ENCODE results near the gene TAAR5. TPM values are rescaled to one million over a fixed set of nuclear protein-coding genes. Genes with fewer than 3 reads are reported as not detected.

Gene TAAR5
- polyA plus RNA-seq, 1 donor from 2014 or later, result not detected

GRCh38 chr6:132590362-132590761 lies 821 bp upstream of the TAAR5 start:
- Histone ChIP-seq H3K9me2 (ENCODE audit: insufficient read depth, low read length) (no peaks in the 10 kb centered on the region), H3F3A (ENCODE audit: insufficient read depth, low read length, poor library complexity, severe bottlenecking) (no peaks in the 10 kb centered on the region), H3K9ac (ENCODE audit: low read length) (no peak overlapping the region), H3K27me3 (ENCODE audit: insufficient read depth, low read depth, low read length) (no peaks in the 10 kb centered on the region), H2AFZ (ENCODE audit: low read depth, low read length) (no peak overlapping the region), H3K36me3 (ENCODE audit: insufficient read depth, low read length) (no peaks in the 10 kb centered on the region), H3K79me2 (replicated peaks; ENCODE audit: insufficient read depth, low read length) (no peaks in the 10 kb centered on the region), H4K20me1 (ENCODE audit: insufficient read depth) (no peaks in the 10 kb centered on the region), H3K9me3 (ENCODE audit: low read length) (no peaks in the 10 kb centered on the region), H3K4me3 (ENCODE audit: low read length) (no peak overlapping the region), H3K4me2 (ENCODE audit: low read length) (no peak overlapping the region), H3K27ac (ENCODE audit: low read length) (no peak overlapping the region)
- TF ChIP-seq, protein P1, sequence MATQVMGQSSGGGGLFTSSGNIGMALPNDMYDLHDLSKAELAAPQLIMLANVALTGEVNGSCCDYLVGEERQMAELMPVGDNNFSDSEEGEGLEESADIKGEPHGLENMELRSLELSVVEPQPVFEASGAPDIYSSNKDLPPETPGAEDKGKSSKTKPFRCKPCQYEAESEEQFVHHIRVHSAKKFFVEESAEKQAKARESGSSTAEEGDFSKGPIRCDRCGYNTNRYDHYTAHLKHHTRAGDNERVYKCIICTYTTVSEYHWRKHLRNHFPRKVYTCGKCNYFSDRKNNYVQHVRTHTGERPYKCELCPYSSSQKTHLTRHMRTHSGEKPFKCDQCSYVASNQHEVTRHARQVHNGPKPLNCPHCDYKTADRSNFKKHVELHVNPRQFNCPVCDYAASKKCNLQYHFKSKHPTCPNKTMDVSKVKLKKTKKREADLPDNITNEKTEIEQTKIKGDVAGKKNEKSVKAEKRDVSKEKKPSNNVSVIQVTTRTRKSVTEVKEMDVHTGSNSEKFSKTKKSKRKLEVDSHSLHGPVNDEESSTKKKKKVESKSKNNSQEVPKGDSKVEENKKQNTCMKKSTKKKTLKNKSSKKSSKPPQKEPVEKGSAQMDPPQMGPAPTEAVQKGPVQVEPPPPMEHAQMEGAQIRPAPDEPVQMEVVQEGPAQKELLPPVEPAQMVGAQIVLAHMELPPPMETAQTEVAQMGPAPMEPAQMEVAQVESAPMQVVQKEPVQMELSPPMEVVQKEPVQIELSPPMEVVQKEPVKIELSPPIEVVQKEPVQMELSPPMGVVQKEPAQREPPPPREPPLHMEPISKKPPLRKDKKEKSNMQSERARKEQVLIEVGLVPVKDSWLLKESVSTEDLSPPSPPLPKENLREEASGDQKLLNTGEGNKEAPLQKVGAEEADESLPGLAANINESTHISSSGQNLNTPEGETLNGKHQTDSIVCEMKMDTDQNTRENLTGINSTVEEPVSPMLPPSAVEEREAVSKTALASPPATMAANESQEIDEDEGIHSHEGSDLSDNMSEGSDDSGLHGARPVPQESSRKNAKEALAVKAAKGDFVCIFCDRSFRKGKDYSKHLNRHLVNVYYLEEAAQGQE (IDR thresholded peaks at IDR 0.05; ENCODE audit: borderline replicate concordance), result no peak
- TF ChIP-seq TAF1 (IDR thresholded peaks at IDR 0.05; ENCODE audit: low read depth), result no peak

GRCh38 chr6:132587424-132587823 lies 2.1 kb downstream of the TAAR5 start:
- H2AFZ ChIP-seq (ENCODE audit: low read depth, low read length), result no peak overlapping the region
- H3F3A ChIP-seq (ENCODE audit: insufficient read depth, low read length, poor library complexity, severe bottlenecking), result no peaks in the 10 kb centered on the region
- TF ChIP-seq EP300 (conservative IDR thresholded peaks at IDR 0.05; ENCODE audit: poor library complexity, severe bottlenecking), result no peak
- TF ChIP-seq POLR2AphosphoS5 (IDR thresholded peaks at IDR 0.05), result no peak
- TF ChIP-seq, protein P1 (IDR thresholded peaks at IDR 0.05; ENCODE audit: borderline replicate concordance), result no peak
- no peak for TF ChIP-seq SMC3 (conservative IDR thresholded peaks at IDR 0.05; ENCODE audit: poor library complexity)
- TF ChIP-seq TAF1 (IDR thresholded peaks at IDR 0.05; ENCODE audit: low read depth), result no peak
- TF ChIP-seq EZH2 (IDR thresholded peaks at IDR 0.05; ENCODE audit: borderline replicate concordance, insufficient read depth, low read length, poor library complexity, severe bottlenecking), result no peak
- TF ChIP-seq CTCF (IDR thresholded peaks at IDR 0.05; ENCODE audit: poor library complexity, severe bottlenecking), result no peak
- TF ChIP-seq RAD21 (conservative IDR thresholded peaks at IDR 0.05), result no peak
- TF ChIP-seq MXI1 (conservative IDR thresholded peaks at IDR 0.05; ENCODE audit: poor library complexity, severe bottlenecking), result no peak
- H3K27me3 ChIP-seq (ENCODE audit: insufficient read depth, low read depth, low read length), result no peaks in the 10 kb centered on the region
- H3K27ac ChIP-seq (ENCODE audit: low read length), result no peak overlapping the region
- no peaks in the 10 kb centered on the region for H3K9me3 ChIP-seq (ENCODE audit: low read length)
- no peak overlapping the region for H3K9ac ChIP-seq (ENCODE audit: low read length)
- no peaks in the 10 kb centered on the region for H3K79me2 ChIP-seq (replicated peaks; ENCODE audit: insufficient read depth, low read length)
- H3K4me2 ChIP-seq (ENCODE audit: low read length), result no peak overlapping the region
- H3K9me2 ChIP-seq (ENCODE audit: insufficient read depth, low read length), result no peaks in the 10 kb centered on the region
- no peak overlapping the region for H3K4me3 ChIP-seq (ENCODE audit: low read length)
- no peaks in the 10 kb centered on the region for H4K20me1 ChIP-seq (ENCODE audit: insufficient read depth)
- H3K36me3 ChIP-seq (ENCODE audit: insufficient read depth, low read length), result no peaks in the 10 kb centered on the region
